ENCODE results near the gene PRDM15.

Gene PRDM15

DNA sequence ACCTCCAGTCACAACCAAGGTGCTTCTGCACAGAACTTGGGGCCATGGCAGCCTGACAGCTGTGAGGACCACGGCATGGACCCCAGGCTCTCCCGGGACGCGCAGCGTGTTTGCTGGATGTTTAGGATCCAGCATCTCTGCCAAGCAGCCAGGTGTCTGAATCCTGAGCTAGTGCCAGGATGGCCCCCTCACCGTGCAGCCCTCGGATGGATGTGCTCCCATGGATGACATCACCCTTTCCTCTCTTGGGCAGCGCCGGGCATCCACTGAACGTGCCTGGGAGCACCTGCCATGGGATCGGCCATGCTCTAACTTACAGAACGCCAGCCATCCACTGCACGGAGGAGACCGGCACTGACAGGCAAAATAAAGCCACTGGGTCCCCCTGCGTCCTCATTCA is 53.9 kb downstream of the PRDM15 start:
- DNase-seq (ENCODE audit: low read depth in 2 of 2): no peak

DNA sequence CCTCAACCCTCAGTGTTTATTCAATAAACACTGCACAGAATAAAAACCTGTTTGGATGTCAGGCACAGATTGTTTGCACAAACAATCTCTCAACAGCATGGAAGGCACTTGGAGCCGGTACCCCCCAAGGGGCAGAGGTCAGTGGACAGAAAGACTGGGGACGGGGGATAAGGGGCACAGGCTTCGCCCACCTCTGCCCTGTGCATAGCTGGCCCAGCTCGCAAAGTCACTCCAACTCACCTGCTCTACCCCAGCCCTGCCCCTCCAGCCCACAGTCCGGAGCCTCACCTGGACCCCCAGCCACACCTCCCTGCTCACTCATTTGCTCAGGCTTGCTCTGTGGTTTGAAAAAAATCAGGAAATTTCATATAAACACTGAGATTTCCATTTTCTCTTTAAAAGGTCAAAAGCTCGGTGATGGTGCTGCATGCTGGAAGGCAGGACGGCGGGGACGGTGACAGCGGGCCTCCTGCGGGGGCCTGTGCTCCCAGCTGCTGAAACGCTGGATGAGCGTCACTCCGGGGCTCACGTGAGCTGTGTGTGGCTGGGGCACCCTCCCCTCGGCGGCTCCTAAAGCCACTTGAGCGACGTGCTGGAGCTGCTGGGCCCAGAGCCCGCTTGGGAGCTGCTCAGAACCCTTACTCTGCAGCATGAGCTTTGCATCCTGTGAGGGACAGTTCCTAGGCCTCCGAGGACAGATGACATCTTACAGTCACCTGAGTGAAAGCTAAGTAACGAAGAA is 54.5 kb downstream of the PRDM15 start:
- no peak for DNase-seq (ENCODE audit: low read depth in 2 of 2)

DNA sequence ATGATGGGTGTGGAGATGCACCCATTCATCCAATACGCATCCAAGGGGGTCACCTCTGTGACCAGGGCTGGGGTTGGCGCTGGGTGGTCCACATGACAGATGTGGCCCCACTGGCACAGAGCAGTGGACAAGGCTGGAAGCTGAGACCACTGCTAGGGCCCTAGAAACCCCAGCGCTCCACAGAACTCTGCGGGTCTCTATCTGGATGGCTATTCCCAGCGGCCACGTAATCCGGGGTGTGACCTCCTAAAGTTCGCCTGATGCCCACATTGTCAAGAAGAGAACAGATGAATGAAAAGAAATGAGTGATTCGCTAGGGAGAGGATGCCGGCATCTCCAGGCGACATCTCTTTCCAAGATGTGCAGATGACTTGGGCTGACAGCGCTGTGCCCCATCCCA is 55.2 kb downstream of the PRDM15 start:
- no peak for DNase-seq (ENCODE audit: low read depth in 2 of 2)

DNA sequence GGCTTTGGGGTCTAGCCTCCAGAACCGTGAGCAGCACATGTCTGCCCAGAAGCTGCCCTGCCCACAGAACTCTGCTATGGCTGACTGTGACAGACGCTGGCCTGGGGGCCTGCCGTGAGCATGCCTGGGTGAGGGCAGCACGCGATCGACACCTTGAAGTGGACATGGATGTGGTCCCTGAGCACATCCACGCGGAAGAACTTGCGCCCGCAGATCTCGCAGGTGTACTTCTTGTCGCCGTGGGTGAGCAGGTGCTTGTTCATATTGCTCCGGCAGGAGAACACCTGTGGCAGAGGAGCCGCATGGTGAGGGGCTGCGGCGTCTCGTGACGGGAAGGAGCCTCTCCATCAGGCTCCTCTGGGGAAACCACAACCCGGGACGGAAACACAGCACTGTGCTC is 56.0 kb downstream of the PRDM15 start:
- no peak for DNase-seq (ENCODE audit: low read depth in 2 of 2)

DNA sequence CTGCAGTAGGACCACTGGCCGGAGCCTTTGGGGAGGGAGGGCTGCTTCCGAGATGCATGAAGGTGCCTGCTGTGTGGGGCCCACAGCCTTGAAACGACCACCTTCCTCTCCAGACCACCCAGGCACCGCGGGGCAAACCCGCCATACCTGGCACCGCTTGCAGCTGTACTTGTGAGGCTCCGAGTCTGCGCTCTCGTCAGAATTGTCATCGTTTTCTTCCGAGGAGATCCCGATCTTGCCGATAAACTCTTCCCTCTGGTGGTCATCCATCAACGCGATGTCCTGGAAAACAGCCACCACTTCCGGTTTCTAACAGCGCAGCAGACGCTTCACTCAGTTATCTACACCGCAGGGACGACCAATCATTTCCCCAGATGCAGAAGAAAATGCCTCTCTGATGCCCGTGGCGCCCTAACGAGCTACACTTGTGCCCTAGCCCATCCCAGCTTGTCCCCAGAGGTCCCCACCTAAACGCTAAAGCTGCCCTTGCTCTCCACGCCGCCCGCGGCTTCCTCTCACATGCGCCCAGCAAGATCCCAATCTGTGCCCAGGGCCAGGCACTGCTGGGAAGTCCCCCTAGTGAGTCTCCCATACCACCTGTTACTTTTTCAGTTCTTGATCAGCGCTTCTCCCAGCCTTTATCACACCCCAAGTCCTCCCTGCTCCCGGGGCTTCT is 57.2 kb downstream of the PRDM15 start:
- DNase-seq (ENCODE audit: low read depth in 2 of 2): no peak

DNA sequence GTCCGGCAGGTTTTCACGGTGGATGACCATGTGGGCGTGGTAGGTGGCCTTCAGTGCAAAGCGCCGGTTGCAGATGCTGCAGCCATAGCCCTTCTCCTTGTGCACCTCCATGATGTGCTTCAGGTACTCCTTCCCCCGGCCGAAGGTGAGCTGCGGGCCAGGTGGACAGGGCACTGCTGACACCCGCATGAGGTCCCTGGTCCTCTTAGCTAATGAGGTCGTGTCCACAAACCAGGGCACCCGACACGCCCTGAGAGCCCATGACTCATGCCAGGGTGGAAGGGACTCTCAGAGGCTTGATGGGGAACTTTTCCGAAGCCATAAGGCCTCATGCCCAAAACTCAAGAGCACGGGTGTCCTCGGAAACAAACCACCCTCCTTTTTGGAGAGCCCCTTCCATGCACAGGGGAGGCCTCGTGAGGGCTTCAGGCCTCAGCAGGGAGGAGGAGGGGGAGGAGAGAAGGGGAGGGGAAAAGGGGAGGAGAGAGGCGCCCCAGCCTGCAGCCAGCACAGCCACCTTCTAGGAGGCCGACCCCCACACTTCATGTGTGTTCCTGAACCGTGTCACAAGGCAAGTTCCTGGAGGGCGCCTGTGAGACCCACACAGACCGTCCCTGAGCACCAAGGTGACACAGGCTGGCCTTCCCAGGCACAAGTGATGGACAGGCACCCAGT is 57.9 kb downstream of the PRDM15 start:
- no peak for DNase-seq (ENCODE audit: low read depth in 2 of 2)

DNA sequence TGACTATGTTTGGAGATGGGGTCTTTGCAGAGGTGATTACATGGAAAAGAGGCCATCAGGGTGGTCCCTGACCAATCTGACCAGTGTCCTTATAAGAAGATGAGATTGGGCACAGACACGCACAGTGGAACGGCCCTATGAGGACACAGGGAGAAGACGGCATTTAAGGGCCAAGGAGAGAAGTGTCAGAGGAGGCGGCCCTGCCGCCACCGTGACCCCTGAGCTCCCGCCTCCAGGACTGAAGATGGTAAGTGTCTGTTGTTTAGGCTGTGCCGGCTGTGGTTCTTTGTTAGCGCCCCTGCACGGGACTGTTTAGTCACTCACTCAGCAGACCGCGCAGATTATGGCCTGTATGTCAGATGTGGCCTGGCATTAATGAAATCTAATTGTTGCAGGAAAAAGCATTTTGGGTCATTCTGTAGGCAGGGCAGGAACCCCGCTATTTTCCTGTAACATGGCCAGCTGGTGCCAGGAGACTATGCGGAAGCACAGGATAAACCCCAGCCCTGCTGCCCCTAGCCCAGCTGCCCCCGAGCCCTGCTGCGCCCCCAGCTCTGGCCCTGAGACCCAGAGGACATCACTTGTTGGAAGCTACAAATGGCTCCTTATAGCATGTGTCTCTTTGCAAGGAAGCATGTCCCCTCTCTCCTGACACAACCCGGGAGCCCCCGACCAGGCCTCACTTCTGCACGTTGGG is 58.6 kb downstream of the PRDM15 start:
- no peak for DNase-seq (ENCODE audit: low read depth in 2 of 2)

DNA sequence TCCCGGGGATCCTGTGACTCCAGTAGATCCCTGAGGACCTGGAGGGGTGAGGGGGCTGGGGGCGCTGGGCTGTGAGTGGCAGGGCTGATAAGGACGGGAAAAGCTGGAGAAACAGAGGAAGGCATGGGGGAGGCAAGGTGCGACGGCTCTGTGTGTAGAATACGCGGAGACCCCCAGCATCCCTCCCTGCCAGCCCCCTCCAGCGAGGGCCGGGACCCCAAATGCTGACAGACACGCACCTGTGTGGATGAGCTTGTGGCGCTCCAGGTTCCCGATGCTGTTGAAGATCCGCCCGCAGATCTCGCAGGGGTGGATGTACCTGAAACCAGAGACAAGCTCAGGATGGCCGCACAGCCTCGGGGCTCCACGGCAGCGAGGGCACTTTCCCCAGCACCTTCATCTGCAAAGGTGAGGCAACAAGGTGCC is 59.3 kb downstream of the PRDM15 start:
- no peak for DNase-seq (ENCODE audit: low read depth in 2 of 2)

DNA sequence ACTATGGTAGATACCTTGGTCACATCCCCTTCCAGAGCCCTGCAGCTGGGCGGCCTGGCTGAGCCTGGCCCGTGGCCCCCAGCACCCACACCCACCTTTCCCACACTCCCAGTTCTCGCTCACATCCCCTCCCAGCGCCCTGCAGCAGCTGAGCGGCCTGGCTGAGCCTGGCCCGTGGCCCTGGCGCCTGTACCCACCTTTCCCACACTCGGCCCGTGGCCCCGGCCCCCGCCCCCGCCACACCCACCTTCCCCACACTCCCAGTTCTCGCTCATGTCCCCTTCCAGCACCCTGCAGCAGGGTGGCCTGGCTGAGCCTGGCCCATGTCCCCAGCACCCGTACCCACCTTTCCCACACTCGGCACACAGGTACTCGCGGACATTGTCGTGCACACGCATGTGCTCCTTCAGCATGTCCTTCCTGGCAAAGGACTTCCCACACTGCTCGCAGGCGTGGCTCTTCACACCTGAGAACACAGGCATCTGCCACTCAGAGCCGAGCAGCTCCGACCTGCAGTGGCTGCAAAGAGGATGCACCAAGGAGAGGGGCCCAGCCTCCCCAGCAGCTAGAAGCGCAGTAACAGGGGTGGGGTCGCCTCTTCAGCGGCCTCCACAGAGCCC is 59.8 kb downstream of the PRDM15 start:
- no peak for DNase-seq (ENCODE audit: low read depth in 2 of 2)

DNA sequence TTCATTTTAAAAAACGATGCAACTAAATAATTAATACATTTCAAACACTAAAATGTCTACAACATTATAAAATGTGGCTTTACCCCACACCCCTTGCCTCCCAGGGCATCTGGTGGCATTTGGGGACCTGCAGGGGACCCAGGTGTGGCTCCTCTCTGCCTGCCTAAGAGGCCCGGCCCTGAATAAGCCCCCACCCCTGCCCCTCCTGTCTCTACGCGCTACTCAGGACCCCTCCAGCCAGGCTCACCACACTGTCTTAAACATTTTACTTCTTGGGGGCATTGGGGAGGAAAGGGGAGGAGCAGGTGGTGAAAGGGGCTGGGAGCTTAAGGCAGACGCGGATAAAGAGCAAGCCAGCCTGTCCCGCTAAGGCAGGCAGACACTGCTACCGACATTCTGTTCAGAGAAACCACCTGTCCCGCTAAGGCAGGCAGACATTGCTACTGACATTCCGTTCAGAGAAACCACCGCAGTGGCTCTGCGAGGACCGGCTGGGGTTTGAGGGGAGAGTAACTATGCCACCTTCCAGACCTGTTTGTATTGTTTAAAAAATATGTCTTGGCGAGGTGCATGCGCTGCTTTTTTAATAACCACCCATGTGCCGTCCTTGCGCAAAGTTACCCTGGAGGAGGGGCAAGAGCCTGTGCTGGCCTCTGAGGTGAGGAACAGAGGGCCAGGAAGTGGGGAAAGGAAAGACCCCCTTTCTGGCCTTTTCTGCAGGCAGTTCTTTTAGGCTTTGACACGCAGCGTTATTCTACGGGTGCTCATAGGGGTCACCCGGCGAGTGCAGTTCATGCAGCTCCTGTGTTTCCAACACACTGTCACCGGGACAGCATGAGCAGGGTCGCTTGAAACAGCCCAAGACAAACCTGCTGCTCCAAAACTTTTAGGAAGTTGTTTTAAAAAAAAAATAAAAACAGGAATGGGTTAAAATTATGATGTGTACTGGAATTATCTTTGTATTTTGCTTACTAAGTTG is 61.0 kb downstream of the PRDM15 start:
- no peak for DNase-seq (ENCODE audit: low read depth in 2 of 2)

DNA sequence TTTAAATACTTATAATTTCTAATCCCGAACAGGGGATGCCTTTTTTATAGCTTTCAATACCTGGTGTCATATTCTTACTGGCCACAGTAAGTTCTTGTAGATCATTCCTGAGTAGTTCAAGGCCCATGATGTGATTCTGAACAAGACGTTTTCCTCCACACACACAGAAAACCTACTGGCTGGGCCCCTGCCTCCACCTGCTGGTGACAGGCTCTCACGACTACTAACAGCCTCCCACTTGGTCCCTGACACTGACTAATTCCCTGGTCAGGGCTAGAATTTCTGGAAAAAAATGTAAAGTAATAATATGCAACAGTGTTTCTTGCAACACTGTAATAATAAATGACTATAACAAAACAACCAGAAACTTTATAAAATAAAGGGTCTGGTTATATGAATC is 61.9 kb downstream of the PRDM15 start:
- peak in 1 of 2 donors; percentile 21 for DNase-seq (ENCODE audit: low read depth in 2 of 2)

DNA sequence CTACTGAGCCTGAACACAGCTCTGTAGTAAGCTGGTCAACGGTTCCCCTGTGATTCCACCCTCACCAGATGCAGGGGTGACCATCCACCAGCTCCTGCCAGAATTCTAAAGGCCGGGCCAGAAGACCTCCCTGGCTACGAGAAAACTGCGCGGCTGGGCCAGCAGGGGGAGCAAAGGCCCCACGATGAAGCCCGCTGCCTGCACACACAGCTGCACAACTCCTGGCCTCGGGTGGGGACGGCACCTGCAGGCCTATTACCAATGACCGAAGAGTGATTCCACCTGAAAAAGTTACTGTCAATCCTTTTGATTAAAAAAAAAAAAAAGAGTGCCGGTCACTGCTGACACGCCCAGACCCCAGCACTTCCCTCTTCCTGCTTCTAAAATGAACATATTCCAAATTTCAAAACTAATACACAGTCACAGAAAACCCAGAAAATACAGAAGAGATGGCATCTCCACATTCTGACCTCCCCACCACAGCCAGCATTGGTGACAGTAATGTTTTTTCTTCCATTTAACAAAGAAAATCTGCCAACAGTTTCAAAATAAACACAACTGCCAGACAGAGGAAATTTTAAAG is 62.5 kb downstream of the PRDM15 start:
- peak; percentile 46 to 49 for DNase-seq (ENCODE audit: low read depth in 2 of 2)

DNA sequence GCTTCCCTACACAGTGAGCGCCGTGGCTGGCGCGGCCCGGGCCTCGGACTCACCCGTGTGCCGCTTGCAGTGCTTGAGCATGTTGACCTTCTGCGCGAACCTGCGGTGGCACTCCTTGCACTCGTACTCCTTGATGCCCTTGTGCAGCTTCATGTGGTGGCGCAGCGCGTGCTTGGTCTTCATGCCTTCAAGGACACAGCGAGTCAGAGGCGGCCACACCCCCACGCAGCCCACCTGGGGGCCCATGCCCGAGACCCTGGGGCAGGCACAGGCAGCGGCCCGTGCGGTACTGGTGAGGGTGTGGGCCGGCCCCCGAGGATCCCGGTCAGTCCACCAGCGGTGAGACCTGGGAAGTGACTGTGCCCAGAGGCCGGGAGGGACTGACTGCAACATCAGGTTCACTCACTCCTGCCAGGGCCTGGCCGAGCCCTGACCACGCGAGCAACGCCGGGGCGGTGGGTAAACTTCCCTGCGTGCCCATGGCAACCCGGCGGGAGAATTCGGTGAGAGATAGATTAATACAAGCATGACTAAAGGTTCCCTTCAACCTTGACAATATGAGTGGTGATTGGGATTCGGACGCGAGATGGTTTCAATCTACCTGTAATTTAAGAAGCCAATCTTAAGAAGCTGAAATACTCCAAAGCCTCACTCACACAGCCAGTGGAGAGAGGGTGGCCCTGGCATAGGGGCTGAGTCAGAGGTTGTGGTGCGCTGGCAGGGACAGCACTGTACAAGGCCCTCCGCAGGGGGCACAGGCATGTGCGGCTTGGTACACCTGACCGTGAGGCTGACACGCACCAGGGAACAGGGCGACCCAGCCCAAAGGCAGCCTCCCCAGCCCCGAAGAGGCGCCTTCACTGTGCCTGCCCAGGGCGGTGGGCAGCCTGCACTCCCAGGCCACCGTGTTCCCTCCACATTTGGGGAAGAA is 63.2 kb downstream of the PRDM15 start:
- no peak for DNase-seq (ENCODE audit: low read depth in 2 of 2)

DNA sequence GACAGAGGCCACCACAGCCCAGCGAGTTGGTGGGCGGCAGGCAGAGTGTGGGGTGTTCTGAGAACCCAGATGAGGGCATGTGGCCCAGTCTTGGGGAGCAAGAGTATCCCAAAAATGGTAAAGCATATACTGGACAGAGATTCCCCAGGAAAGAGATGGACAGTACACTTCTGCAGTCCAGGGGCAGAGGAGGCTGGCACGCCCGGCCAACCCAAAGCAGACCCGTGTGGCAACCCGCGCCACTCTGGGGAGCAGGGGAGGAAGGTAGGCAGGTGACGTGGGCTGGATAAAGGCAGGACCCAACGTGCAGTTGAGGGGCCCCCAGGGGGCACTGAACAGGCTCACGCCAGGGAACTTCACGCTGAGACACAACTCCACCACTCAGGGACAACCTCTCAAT is 65.9 kb downstream of the PRDM15 start:
- no peak for DNase-seq (ENCODE audit: low read depth in 2 of 2)

DNA sequence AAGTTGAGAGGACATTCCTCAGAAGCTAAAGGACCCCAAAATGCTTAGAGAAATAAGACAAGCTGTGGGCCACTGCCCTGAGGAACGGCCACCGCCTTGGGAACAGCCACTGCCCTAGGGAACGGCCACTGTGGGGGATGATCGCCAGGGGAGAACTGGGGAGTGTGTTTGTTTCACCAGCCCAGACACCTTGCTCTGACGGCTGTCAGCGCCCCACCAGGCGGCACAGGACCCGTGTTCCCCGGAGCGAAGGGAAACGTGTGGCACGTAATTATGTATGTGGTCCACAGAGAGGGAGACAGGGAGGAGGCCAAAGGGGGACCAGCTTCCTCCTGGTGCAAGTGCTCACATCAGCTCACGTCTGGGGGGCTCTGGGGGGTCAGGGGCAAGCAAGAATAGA is 66.5 kb downstream of the PRDM15 start:
- no peak for DNase-seq (ENCODE audit: low read depth in 2 of 2)

DNA sequence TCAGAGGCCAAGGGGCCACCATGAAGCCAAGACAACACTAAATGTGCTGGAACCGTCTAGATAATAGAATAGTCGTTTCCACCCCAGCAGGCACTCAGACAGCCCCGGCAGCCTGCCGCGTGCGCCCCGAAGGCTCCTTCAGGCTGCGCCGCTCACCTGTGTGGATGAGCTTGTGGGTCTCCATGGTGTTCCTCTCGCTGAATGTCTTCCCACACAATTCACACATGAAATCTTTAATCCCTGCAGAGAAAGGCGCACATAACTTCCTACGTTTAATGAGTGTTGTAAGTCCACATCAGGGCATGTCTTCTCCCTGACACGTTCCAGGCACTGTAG is 68.6 kb downstream of the PRDM15 start:
- no peak for DNase-seq (ENCODE audit: low read depth in 2 of 2)

DNA sequence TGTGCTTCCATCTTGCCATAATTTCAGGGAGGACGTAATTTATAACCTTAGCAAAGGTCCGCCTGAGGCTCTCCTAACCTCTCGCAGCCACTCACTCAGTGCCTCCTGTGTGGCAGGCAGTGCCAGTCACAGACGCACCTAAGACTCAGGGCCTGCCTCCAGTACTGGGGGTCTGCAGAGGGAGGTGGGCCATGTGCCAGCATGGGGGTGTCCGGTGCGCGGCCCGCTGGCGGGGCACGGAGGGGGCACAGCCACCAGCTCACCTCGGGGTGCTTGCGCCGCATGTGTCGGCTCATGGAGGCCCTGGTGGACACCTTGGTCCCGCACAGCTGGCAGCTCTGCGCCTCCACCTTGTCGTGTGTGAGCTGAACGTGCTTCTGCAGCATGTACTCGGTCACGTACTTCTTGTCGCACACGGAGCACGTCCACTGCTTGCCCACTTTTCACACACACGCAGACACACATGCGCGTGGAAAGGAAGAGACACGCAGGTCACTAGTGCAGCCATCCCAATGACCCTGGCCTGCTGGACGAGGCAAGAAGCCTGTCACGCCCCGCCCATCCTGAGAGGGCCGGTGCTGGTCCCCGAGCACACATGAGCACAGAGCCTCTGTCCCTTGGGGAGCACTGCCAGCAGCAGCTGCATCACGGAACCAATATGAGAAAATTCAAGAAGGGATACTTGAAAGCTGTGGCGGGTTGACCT is 69.1 kb downstream of the PRDM15 start:
- DNase-seq (ENCODE audit: low read depth in 2 of 2): no peak

DNA sequence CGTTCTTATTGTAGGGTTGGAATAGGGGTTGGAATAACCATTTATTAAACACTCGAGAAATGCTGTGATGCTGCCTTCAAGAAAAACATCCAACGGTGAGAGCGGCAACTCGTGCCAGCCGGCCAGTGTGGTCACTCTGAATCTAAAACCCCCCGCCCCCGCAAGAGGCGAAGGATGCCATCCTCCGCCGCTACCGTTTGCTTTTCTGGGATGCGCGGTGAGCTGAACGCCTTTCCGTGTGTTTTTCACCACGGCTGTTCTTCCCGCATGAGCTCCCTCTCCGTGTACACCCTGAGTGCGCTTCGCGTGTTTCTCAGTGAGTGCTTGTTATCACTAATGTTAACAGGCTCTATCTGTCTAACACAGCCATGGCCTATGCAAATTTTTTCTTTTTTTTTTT is 70.3 kb downstream of the PRDM15 start:
- DNase-seq (ENCODE audit: low read depth in 2 of 2): no peak

DNA sequence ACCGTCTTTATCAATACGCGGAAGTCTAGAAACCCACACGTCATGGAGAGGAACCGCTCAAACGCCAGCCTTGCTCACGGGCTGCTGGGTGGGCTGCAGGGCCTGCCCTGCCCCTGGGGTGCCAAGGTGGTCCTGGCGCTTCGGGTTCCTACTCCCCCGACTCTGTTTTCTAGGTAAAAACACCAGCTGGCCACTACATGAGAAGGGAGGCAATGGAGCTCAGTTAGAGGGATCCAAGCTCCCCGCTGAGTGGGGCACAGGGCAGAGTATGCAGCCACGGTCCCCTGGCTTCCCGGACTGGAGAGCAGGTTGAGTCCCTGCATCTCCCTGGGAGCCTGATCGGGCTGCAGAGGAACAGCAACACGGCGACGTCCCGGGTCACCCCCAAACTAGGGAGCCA is 71.0 kb downstream of the PRDM15 start:
- DNase-seq (ENCODE audit: low read depth in 2 of 2): no peak
